ENCODE data around the gene EXOSC10.
"Not testable (repeated sequence)": the region's sequence is repeated elsewhere in the genome, so short reads cannot be mapped to it uniquely, and the experiment has no call there.

DNA sequence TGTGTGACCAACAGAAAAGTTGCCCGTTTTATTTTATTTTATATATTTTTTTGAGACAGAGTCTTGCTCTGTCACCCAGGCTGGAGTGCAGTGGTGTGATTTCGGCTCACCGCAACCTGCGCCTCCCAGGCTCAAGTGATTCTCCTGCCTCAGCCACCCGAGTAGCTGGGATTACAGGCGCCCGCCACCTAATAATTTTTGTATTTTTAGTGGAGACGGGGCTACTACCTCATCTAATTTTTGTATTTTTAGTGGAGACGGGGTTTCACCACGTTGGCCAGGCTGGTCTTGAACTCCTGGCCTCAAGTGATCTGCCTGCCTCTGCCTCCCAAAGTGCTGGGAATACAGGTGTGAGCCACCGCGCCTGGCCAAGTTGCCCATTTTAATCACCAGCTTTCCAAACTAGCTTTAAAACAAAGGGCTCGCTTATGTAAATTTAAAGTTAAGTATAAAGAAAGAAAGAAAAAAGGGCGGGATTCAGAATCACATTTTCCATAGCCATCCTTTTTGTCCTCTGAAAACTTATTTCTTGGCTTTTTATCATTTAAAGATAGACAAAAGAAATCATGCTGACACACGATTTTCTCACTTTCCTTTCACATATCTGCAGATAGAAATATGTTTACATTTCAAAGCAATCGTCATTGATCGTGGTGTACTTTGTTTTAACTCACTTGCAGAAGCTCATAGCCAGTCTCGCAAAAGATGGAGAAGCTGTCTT is 62.5 kb downstream of the EXOSC10 start:
- TF ChIP-seq, protein P1, sequence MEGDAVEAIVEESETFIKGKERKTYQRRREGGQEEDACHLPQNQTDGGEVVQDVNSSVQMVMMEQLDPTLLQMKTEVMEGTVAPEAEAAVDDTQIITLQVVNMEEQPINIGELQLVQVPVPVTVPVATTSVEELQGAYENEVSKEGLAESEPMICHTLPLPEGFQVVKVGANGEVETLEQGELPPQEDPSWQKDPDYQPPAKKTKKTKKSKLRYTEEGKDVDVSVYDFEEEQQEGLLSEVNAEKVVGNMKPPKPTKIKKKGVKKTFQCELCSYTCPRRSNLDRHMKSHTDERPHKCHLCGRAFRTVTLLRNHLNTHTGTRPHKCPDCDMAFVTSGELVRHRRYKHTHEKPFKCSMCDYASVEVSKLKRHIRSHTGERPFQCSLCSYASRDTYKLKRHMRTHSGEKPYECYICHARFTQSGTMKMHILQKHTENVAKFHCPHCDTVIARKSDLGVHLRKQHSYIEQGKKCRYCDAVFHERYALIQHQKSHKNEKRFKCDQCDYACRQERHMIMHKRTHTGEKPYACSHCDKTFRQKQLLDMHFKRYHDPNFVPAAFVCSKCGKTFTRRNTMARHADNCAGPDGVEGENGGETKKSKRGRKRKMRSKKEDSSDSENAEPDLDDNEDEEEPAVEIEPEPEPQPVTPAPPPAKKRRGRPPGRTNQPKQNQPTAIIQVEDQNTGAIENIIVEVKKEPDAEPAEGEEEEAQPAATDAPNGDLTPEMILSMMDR (IDR thresholded peaks at IDR 0.05) = not testable (repeated sequence)
- TF ChIP-seq POLR2A (IDR thresholded peaks at IDR 0.05) = not testable (repeated sequence)

Data from body of pancreas (tissue), 4 donors.